Measurements from ENCODE around the gene SLC40A1. TPM values are rescaled to one million over a fixed set of nuclear protein-coding genes. Genes with fewer than 3 reads are reported as not detected.

Gene SLC40A1
- total RNA-seq, 1 donor from 2014 or later: 169 TPM

GRCh38 chr2:189561371-189562038, 19.1 kb downstream of the SLC40A1 start:
- no peak overlapping the region for H3K27ac ChIP-seq
- H3K4me1 ChIP-seq: peaks cover 42% of the 10 kb centered on the region
- peaks cover 49% of the 10 kb centered on the region for H3K36me3 ChIP-seq
- H3K27me3 ChIP-seq: no peaks in the 10 kb centered on the region
- intact Hi-C loops (cut with DNase I): loop anchor here (10.0 kb wide), 1 partner anchor 97 kb away; no protein-coding TSS in a partner anchor
- H3K9me3 ChIP-seq: no peaks in the 10 kb centered on the region
- no peak for ATAC-seq
- no peak for DNase-seq
- peak overlapping the region; percentile 21 for H3K4me3 ChIP-seq
- TF ChIP-seq, protein P1, sequence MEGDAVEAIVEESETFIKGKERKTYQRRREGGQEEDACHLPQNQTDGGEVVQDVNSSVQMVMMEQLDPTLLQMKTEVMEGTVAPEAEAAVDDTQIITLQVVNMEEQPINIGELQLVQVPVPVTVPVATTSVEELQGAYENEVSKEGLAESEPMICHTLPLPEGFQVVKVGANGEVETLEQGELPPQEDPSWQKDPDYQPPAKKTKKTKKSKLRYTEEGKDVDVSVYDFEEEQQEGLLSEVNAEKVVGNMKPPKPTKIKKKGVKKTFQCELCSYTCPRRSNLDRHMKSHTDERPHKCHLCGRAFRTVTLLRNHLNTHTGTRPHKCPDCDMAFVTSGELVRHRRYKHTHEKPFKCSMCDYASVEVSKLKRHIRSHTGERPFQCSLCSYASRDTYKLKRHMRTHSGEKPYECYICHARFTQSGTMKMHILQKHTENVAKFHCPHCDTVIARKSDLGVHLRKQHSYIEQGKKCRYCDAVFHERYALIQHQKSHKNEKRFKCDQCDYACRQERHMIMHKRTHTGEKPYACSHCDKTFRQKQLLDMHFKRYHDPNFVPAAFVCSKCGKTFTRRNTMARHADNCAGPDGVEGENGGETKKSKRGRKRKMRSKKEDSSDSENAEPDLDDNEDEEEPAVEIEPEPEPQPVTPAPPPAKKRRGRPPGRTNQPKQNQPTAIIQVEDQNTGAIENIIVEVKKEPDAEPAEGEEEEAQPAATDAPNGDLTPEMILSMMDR (IDR thresholded peaks at IDR 0.05): no peak

GRCh38 chr2:189560273-189560586, 20.4 kb downstream of the SLC40A1 start:
- no peak for DNase-seq
- Histone ChIP-seq H3K27me3 (no peaks in the 10 kb centered on the region), H3K4me1 (peaks cover 38% of the 10 kb centered on the region), H3K4me3 (no peak overlapping the region), H3K27ac (peak overlapping the region; percentile 7), H3K9me3 (no peaks in the 10 kb centered on the region), H3K36me3 (peaks cover 36% of the 10 kb centered on the region)
- TF ChIP-seq, protein P1 (IDR thresholded peaks at IDR 0.05): no peak
- no peak for ATAC-seq
- intact Hi-C loops (cut with DNase I): loop anchor here (10.0 kb wide), 1 partner anchor 95 kb away; no protein-coding TSS in a partner anchor

- intact Hi-C loops (cut with DNase I): loop anchor here (10.0 kb wide), 1 partner anchor 95 kb away; no protein-coding TSS in a partner anchor
Observed at GRCh38 chr2:189559579-189560272, 20.9 kb downstream of the SLC40A1 start.

GRCh38 chr2:189558516-189559272, 21.9 kb downstream of the SLC40A1 start:
- peaks cover 38% of the 10 kb centered on the region for H3K4me1 ChIP-seq
- H3K27ac ChIP-seq: peak overlapping the region; percentile 21
- peaks cover 21% of the 10 kb centered on the region for H3K36me3 ChIP-seq
- no peak for DNase-seq
- no peaks in the 10 kb centered on the region for H3K27me3 ChIP-seq
- no peak for ATAC-seq
- intact Hi-C loops (cut with DNase I): no loop called here
- TF ChIP-seq, protein P1 (IDR thresholded peaks at IDR 0.05): no peak
- H3K4me3 ChIP-seq: no peak overlapping the region
- H3K9me3 ChIP-seq: no peaks in the 10 kb centered on the region

More at GRCh38 chr2:189559579-189560272, 20.9 kb downstream of the SLC40A1 start:
- DNase-seq: no peak
- peak overlapping the region; percentile 21 for H3K27ac ChIP-seq
- peaks cover 38% of the 10 kb centered on the region for H3K4me1 ChIP-seq
- peaks cover 31% of the 10 kb centered on the region for H3K36me3 ChIP-seq
- H3K27me3 ChIP-seq: no peaks in the 10 kb centered on the region
- TF ChIP-seq, protein P1 (IDR thresholded peaks at IDR 0.05): no peak
- H3K9me3 ChIP-seq: no peaks in the 10 kb centered on the region
- peak; percentile 69 for ATAC-seq
- H3K4me3 ChIP-seq: no peak overlapping the region

DNA sequence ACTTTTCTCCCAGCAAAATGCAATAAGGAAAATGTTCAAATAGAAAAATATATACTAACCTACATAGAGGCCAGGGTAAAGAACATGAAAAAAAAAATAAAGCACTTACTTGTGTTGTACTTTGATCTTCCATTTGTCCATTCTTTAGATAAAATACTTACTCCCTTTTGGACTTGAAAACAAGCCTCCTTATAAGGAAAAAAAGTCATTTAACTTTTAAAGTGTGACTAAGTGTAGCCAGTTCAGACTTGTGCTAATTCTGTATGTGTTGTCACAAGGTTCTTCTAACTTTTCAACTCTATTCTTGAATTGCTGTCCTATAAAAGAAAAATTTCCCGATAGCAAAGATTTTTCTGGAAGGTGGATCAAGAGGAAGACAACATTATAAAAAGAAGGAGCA, 23.2 kb downstream of the SLC40A1 start:
- Histone ChIP-seq H3K27me3 (no peaks in the 10 kb centered on the region), H3K4me1 (peaks cover 46% of the 10 kb centered on the region), H3K9me3 (no peaks in the 10 kb centered on the region), H3K27ac (no peak overlapping the region), H3K4me3 (no peak overlapping the region), H3K36me3 (peaks cover 9% of the 10 kb centered on the region)
- no peak for ATAC-seq
- intact Hi-C loops (cut with DNase I): no loop called here
- DNase-seq: no peak
- TF ChIP-seq, protein P1 (IDR thresholded peaks at IDR 0.05): no peak
